HepG2 (cell line): ENCODE results near the gene SRGAP3. TPM values are rescaled to one million over a fixed set of nuclear protein-coding genes. Genes with fewer than 3 reads are reported as not detected.
"Not testable (repeated sequence)": the region's sequence is repeated elsewhere in the genome, so short reads cannot be mapped to it uniquely, and the experiment has no call there.

Experiments
- ATAC-seq: fragments of 200-7000 bp; cut with Tn5 transposase; 3 replicates; pipeline ENCODE4 v1.9.1; 2020; ENCODE audit warnings: mild to moderate bottlenecking, moderate library complexity
- BruUV-seq: library from RNA; stranded (reverse); fragments of 400-500 nt; replicated peaks from 2 replicates; lab custom pipeline; 2021; lab: Mats Ljungman, UMichigan
- CTCF ChIA-PET: fragments of 300-600 bp; formaldehyde crosslinking; extraction: SDS; loops from one replicate; lab custom pipeline; 2021; ENCODE audit warnings: low total read pairs, inconsistent platforms, low intra/inter-chr PET ratio; lab: Yijun Ruan, JAX
- POLR2A ChIA-PET: fragments of 350-600 bp; sonication (Branson Sonifier 250); formaldehyde crosslinking; loops from one replicate; lab custom pipeline; 2020; ENCODE audit warnings: antibody characterized with exemption, inconsistent platforms; lab: Yijun Ruan, JAX
- DNase-seq: peaks from one replicate; pipeline ENCODE4 v3.0.0-alpha.2; 2015; ENCODE audit warnings: low spot score
- FAIRE-seq: peaks from 3 replicates; lab custom pipeline; 2011; peaks lifted over from hg19 to GRCh38; lab: Jason Lieb, UNC
- H2AFZ ChIP-seq: one replicate; pipeline ENCODE4 v1.6.1; 2011; ENCODE audit warnings: low read length, inconsistent platforms
- H3K27ac ChIP-seq: fragments of 300-600 bp; 3 replicates; pipeline ENCODE4 v1.8.0; 2011; ENCODE audit warnings: mixed run types, mild to moderate bottlenecking, mixed read lengths, low read length, inconsistent platforms; ENCODE audit not compliant: insufficient read depth; ENCODE audit errors: extremely low read length
- H3K27me3 ChIP-seq, 2 experiments: fragments of 200-600 bp in 1 of 2; 2 replicates in 1 of 2; 3 replicates in 1 of 2; pipeline versions ENCODE4 v1.6.0 to v1.8.0; 2011; ENCODE audit warnings: low read length in 2 of 2, mild to moderate bottlenecking in 2 of 2, moderate library complexity in 2 of 2, inconsistent platforms in 1 of 2; ENCODE audit not compliant: insufficient read depth in 2 of 2, control insufficient read depth in 1 of 2
- H3K36me3 ChIP-seq, 2 experiments: fragments of 200-600 bp in 1 of 2; replicated peaks in 1 of 2; 2 replicates in 1 of 2; 3 replicates in 1 of 2; pipeline versions ENCODE4 v1.5.1 to v1.8.0; 2011; ENCODE audit warnings: low read length in 2 of 2, inconsistent platforms in 1 of 2; ENCODE audit not compliant: insufficient read depth in 2 of 2, control insufficient read depth in 1 of 2
- H3K4me1 ChIP-seq: 2 replicates; pipeline ENCODE4 v1.5.1; 2012; ENCODE audit warnings: low read length, inconsistent platforms; ENCODE audit not compliant: insufficient read depth
- H3K4me2 ChIP-seq: 2 replicates; pipeline ENCODE4 v1.6.0; 2011; ENCODE audit warnings: low read depth, low read length, inconsistent platforms
- H3K4me3 ChIP-seq, 3 experiments: fragments of 200-600 bp in 1 of 3; sonication (generic), shearing (Covaris generic) in 1 of 3; replicated peaks in 1 of 3; 2 replicates each; pipeline ENCODE4 v1.5.1; 2011 to 2016; ENCODE audit warnings: low read length in 3 of 3, inconsistent platforms in 2 of 3, low read depth in 2 of 3, mild to moderate bottlenecking in 2 of 3, control low read depth in 1 of 3, mixed read lengths in 1 of 3; ENCODE audit not compliant: insufficient read depth in 1 of 3
- H3K79me2 ChIP-seq: one replicate; pipeline ENCODE4 v1.6.1; 2011; ENCODE audit warnings: low read length, inconsistent platforms; ENCODE audit not compliant: insufficient read depth
- H3K9ac ChIP-seq: 2 replicates; pipeline ENCODE4 v1.6.0; 2011; ENCODE audit warnings: mild to moderate bottlenecking, low read depth, low read length, inconsistent platforms; ENCODE audit not compliant: insufficient read depth
- H3K9me3 ChIP-seq: 2 replicates; pipeline ENCODE4 v1.5.1; 2012; ENCODE audit warnings: mild to moderate bottlenecking, low read length
- H4K20me1 ChIP-seq: 2 replicates; pipeline ENCODE4 v1.6.0; 2011; ENCODE audit warnings: inconsistent platforms, mild to moderate bottlenecking, low read length, moderate library complexity; ENCODE audit not compliant: insufficient read depth
- EED ChIP-seq: sonication (generic); formaldehyde crosslinking; IDR thresholded peaks from 2 replicates; pipeline ENCODE4 v1.5.0; 2020; ENCODE audit warnings: mild to moderate bottlenecking, missing genetic modification reagents
- PTBP1 ChIP-seq: fragments of 200-400 bp; formaldehyde crosslinking; IDR thresholded peaks from 2 replicates; pipeline ENCODE4 v1.6.1; 2018; ENCODE audit warnings: low read length, low read depth; ENCODE audit not compliant: poor library complexity, severe bottlenecking
- TAF1 ChIP-seq: sonication (generic); formaldehyde crosslinking; IDR thresholded peaks from 2 replicates; pipeline ENCODE4 v1.4.0; 2020; ENCODE audit warnings: missing genetic modification reagents
- TBP ChIP-seq: sonication (generic); formaldehyde crosslinking; IDR thresholded peaks from 2 replicates; pipeline ENCODE4 v1.5.0; 2020; ENCODE audit warnings: missing genetic modification reagents
- WGBS: methylation state at CpG from one replicate; pipeline ENCODE4 v1.1.6; 2017; ENCODE audit warnings: low lambda C conversion rate; 5-methylcytosine and 5-hydroxymethylcytosine counted together
- in situ Hi-C: cut with HindIII; loops from 2 replicates; pipeline ENCODE4 v1.10.0; 2017; ENCODE audit warnings: low pct_unique_long_range_greater_than_20kb; ENCODE audit not compliant: extremely low pct_ligation_motif_present
- intact Hi-C: fragments of 100-400 bp; cut with micrococcal nuclease; formaldehyde crosslinking; loops from one replicate; pipeline ENCODE4 v1.10.0; 2022; ENCODE audit not compliant: unreplicated experiment
- polyA plus RNA-seq, 8 experiments: library from polyadenylated mRNA; depleted of rRNA in 3 of 8; stranded (reverse) in 7 of 8; unstranded in 1 of 8; fragments of >200 nt; fragmentation: Illumina TruSeq in 4 of 8; extraction: Trizol in 4 of 8; gene quantifications; 2 replicates each; pipeline versions ENCODE4 v1.2.1 to v1.2.3, GENCODE V29; 2011 to 2016; ENCODE audit warnings: low read depth in 4 of 8, missing spikeins in 1 of 8, mixed read lengths in 1 of 8; ENCODE audit not compliant: insufficient read depth in 1 of 8
- total RNA-seq, 5 experiments: library from RNA; depleted of rRNA; stranded (reverse); fragments of >200 nt; fragmentation: Illumina TruSeq; extraction: Trizol; gene quantifications; 2 replicates each; pipeline ENCODE4 v1.2.3, GENCODE V29; 2016; ENCODE audit warnings: low read depth in 1 of 5
- TF ChIP-seq, protein P1 (sequence below): sonication (generic); formaldehyde crosslinking; IDR thresholded peaks from 2 replicates; pipeline ENCODE4 v1.4.0; 2020; ENCODE audit warnings: missing genetic modification reagents
- TF ChIP-seq, protein P2 (sequence below): sonication (generic); formaldehyde crosslinking; IDR thresholded peaks from 2 replicates; pipeline ENCODE4 v1.4.0; 2020; ENCODE audit warnings: missing genetic modification reagents; ENCODE audit errors: not compliant biosample characterization
- TF ChIP-seq, protein P3 (sequence below): sonication (generic); formaldehyde crosslinking; IDR thresholded peaks from 2 replicates; pipeline ENCODE4 v1.5.1; 2020; ENCODE audit warnings: missing genetic modification reagents, mild to moderate bottlenecking, borderline replicate concordance

Gene SRGAP3
- total and polyA plus RNA-seq, 2 of the 13 experiments (the other 11 are each of a cell fraction or from before 2014, with no cell fraction given) = 1.2 to 1.4 TPM

DNA sequence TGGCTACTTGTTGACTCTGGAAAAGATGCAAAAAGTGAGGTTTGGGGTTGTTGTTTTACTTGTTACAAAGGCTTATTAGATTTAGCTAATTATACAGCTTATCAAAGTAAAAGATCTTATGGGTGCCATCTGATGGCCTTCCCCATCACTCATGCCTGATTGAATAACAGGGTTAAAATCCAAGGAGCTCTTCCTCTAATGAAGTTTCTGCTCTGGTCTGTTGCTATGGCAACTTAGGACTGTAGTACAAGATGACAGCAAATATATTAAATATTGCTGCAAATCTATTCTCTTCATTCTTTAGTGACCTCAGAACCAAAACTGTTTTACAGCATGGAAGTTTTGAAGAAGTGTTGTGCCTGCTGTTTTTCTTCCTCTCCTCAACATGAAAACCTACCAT lies 45.6 kb upstream of the SRGAP3 start (continued):
- TF ChIP-seq, protein P1, sequence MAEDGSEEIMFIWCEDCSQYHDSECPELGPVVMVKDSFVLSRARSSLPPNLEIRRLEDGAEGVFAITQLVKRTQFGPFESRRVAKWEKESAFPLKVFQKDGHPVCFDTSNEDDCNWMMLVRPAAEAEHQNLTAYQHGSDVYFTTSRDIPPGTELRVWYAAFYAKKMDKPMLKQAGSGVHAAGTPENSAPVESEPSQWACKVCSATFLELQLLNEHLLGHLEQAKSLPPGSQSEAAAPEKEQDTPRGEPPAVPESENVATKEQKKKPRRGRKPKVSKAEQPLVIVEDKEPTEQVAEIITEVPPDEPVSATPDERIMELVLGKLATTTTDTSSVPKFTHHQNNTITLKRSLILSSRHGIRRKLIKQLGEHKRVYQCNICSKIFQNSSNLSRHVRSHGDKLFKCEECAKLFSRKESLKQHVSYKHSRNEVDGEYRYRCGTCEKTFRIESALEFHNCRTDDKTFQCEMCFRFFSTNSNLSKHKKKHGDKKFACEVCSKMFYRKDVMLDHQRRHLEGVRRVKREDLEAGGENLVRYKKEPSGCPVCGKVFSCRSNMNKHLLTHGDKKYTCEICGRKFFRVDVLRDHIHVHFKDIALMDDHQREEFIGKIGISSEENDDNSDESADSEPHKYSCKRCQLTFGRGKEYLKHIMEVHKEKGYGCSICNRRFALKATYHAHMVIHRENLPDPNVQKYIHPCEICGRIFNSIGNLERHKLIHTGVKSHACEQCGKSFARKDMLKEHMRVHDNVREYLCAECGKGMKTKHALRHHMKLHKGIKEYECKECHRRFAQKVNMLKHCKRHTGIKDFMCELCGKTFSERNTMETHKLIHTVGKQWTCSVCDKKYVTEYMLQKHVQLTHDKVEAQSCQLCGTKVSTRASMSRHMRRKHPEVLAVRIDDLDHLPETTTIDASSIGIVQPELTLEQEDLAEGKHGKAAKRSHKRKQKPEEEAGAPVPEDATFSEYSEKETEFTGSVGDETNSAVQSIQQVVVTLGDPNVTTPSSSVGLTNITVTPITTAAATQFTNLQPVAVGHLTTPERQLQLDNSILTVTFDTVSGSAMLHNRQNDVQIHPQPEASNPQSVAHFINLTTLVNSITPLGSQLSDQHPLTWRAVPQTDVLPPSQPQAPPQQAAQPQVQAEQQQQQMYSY (CRISPR knock-in tag) = no peak
- TF ChIP-seq, protein P2, sequence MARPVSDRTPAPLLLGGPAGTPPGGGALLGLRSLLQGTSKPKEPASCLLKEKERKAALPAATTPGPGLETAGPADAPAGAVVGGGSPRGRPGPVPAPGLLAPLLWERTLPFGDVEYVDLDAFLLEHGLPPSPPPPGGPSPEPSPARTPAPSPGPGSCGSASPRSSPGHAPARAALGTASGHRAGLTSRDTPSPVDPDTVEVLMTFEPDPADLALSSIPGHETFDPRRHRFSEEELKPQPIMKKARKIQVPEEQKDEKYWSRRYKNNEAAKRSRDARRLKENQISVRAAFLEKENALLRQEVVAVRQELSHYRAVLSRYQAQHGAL (CRISPR knock-in tag) = no peak
- TF ChIP-seq EED (CRISPR knock-in tag) = no peak
- TF ChIP-seq PTBP1 = no peak
- no peak for TF ChIP-seq TAF1 (CRISPR knock-in tag)
- TF ChIP-seq, protein P3, sequence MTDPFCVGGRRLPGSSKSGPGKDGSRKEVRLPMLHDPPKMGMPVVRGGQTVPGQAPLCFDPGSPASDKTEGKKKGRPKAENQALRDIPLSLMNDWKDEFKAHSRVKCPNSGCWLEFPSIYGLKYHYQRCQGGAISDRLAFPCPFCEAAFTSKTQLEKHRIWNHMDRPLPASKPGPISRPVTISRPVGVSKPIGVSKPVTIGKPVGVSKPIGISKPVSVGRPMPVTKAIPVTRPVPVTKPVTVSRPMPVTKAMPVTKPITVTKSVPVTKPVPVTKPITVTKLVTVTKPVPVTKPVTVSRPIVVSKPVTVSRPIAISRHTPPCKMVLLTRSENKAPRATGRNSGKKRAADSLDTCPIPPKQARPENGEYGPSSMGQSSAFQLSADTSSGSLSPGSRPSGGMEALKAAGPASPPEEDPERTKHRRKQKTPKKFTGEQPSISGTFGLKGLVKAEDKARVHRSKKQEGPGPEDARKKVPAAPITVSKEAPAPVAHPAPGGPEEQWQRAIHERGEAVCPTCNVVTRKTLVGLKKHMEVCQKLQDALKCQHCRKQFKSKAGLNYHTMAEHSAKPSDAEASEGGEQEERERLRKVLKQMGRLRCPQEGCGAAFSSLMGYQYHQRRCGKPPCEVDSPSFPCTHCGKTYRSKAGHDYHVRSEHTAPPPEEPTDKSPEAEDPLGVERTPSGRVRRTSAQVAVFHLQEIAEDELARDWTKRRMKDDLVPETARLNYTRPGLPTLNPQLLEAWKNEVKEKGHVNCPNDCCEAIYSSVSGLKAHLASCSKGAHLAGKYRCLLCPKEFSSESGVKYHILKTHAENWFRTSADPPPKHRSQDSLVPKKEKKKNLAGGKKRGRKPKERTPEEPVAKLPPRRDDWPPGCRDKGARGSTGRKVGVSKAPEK (CRISPR knock-in tag) = no peak
- no peak for TF ChIP-seq TBP (CRISPR knock-in tag)

DNA sequence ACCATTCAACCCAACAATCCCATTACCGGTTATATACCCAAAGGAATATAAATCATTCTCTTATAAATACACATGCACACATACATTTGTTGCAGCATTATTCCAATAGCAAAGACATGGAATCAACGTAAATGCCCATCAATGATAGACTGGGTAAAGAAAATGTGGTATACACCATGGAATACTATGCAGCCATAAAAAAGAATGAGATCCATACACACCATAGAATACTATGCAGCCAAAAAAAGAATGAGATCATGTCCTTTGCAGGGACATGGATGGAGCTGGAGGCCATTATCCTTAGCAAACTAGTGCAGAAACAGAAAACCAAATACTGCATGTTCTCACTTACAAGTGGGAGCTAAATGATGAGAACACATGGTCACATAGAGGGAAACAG lies 44.5 kb upstream of the SRGAP3 start:
- FAIRE-seq, H4K20me1 ChIP-seq, H3K4me3 ChIP-seq, H2AFZ ChIP-seq, H3K9me3 ChIP-seq, POLR2A ChIA-PET, BruUV-seq, CTCF ChIA-PET, DNase-seq, ATAC-seq, H3K4me2 ChIP-seq, H3K27me3 ChIP-seq, H3K4me1 ChIP-seq, H3K9ac ChIP-seq, H3K36me3 ChIP-seq, in situ Hi-C loops, intact Hi-C loops, H3K79me2 ChIP-seq, H3K27ac ChIP-seq: not testable (repeated sequence)
- 47% methylated on average over 2 of the region's 2 CpGs for WGBS
